ENCODE data around the gene ATG9B. TPM values are rescaled to one million over a fixed set of nuclear protein-coding genes. Genes with fewer than 3 reads are reported as not detected.

Gene ATG9B
- total RNA-seq, 4 donors from 2014 or later, result 0.15 to 0.31 TPM; not detected in 2

DNA sequence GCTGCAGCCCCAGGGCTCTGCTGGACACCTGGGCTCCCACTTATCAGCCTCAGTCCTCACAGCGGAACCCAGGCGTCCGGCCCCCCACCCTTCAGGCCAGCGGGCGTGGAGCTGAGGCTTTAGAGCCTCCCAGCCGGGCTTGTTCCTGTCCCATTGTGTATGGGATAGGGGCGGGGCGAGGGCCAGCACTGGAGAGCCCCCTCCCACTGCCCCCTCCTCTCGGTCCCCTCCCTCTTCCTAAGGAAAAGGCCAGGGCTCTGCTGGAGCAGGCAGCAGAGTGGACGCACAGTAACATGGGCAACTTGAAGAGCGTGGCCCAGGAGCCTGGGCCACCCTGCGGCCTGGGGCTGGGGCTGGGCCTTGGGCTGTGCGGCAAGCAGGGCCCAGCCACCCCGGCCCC lies 30.8 kb downstream of the ATG9B start:
- peak; percentile 46 for ATAC-seq
- no peak for TF ChIP-seq EP300 (IDR thresholded peaks at IDR 0.05)
- no peak for TF ChIP-seq POLR2AphosphoS5 (IDR thresholded peaks at IDR 0.05)
- no peak for TF ChIP-seq POLR2A (IDR thresholded peaks at IDR 0.05)
- TF ChIP-seq CTCF (IDR thresholded peaks at IDR 0.05), result no peak
- H3K27me3 ChIP-seq, result peaks cover 13% of the 10 kb centered on the region
- peaks cover 0 to 15% (median 0%) of the 10 kb centered on the region in 3 donors for H3K9me3 ChIP-seq
- H3K36me3 ChIP-seq, result peaks cover 0 to 2% of the 10 kb centered on the region in 2 donors
- H3K4me3 ChIP-seq, result peak overlapping the region in 1 of 2 donors; percentile 40
- H3K27ac ChIP-seq, result peak overlapping the region in 3 of 4 donors; percentile 53 to 64 (median 54)
- 40% methylated on average over 1 of the region's 14 CpGs; no CpG with 5 or more reads in 1 of the 2 donors for WGBS, 2 donors (ENCODE audit: low coverage in 1 of 2)
- peaks cover 0 to 23% (median 5%) of the 10 kb centered on the region in 3 donors for H3K4me1 ChIP-seq

DNA sequence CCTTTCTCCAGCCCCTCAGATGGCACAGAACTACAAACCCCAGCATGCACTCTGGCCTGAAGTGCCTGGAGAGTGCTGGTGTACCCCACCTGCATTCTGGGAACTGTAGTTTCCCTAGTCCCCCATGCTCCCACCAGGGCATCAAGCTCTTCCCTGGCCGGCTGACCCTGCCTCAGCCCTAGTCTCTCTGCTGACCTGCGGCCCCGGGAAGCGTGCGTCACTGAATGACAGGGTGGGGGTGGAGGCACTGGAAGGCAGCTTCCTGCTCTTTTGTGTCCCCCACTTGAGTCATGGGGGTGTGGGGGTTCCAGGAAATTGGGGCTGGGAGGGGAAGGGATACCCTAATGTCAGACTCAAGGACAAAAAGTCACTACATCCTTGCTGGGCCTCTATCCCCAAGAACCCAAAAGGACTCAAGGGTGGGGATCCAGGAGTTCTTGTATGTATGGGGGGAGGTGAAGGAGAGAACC lies 31.4 kb downstream of the ATG9B start:
- WGBS, 2 donors (ENCODE audit: low coverage in 1 of 2), result 0% methylated on average over 1 of the region's 5 CpGs; no CpG with 5 or more reads in 1 of the 2 donors
- Histone ChIP-seq H3K9me3 (peaks cover 0 to 15% (median 0%) of the 10 kb centered on the region in 3 donors), H3K27me3 (peaks cover 16% of the 10 kb centered on the region), H3K36me3 (no peaks in the 10 kb centered on the region), H3K27ac (peak overlapping the region in 3 of 4 donors; percentile 53 to 64 (median 54)), H3K4me3 (no peak overlapping the region), H3K4me1 (peaks cover 0 to 29% (median 7%) of the 10 kb centered on the region in 3 donors)
- peak; percentile 57 for ATAC-seq
- TF ChIP-seq CTCF (IDR thresholded peaks at IDR 0.05) (no peak), POLR2AphosphoS5 (IDR thresholded peaks at IDR 0.05) (no peak), EP300 (IDR thresholded peaks at IDR 0.05) (no peak), POLR2A (IDR thresholded peaks at IDR 0.05) (no peak)

DNA sequence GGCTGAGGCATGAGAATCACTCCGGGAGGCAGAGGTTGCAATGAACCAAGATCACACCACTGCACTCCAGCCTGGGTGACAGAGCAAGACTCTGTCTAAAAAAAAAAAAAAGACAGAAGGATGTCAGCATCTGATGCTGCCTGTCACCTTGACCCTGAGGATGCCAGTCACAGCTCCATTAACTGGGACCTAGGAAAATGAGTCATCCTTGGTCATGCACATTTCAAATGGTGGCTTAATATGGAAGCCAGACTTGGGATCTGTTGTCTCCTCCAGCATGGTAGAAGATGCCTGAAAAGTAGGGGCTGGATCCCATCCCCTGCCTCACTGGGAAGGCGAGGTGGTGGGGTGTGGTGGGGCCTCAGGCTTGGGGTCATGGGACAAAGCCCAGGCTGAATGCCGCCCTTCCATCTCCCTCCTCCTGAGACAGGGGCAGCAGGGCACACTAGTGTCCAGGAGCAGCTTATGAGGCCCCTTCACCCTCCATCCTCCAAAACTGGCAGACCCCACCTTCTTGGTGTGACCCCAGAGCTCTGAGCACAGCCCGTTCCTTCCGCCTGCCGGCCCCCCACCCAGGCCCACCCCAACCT lies 32.1 kb downstream of the ATG9B start:
- Histone ChIP-seq H3K27ac (peak overlapping the region in 2 of 4 donors; percentile 47 to 62), H3K9me3 (peaks cover 0 to 15% (median 0%) of the 10 kb centered on the region in 3 donors), H3K27me3 (peaks cover 15% of the 10 kb centered on the region), H3K4me3 (no peak overlapping the region), H3K4me1 (peaks cover 0 to 27% (median 7%) of the 10 kb centered on the region in 3 donors), H3K36me3 (no peaks in the 10 kb centered on the region)
- WGBS, 2 donors (ENCODE audit: low coverage in 1 of 2), result 73% methylated on average over 4 of the region's 6 CpGs; no CpG with 5 or more reads in 1 of the 2 donors
- TF ChIP-seq CTCF (IDR thresholded peaks at IDR 0.05) (no peak), POLR2AphosphoS5 (IDR thresholded peaks at IDR 0.05) (no peak), POLR2A (IDR thresholded peaks at IDR 0.05) (no peak), EP300 (IDR thresholded peaks at IDR 0.05) (no peak)
- no peak for ATAC-seq

DNA sequence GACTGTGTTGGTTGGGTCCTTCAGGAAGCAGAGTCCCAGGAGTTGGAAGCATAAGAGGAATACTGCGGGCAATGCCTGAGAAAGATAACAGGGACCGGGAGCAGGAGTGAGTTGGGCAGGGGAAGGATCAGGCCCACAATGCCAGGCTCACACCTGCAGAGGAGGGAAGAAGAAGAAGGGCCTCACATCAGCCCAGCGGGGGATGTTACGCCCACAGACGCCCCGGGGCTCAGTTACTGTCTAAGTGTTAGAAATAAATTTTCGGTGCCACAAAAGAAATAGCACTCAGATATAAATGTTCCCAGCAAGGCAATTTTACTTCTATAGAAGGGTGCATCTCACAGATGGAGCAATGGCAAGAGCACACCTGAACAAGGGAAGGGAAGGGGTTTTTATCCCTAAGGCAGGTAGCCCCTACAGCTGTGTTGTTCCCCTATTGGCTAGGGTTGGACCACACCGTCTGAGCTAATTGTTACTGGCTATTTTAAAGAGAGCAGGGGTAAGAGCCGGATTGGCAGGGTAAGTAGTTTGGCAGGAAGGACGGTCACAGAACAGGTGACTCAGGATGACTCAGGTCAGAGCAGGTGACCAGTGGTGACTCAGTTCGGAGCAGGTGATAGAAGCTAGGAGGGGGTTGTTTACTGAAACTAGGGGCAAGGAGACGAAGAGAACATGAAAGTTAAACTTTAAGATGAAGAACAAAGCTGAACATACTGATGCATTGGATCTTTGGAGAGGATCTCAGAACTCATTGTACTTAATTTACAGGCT lies 33.7 kb downstream of the ATG9B start, which contains the start of gene NOS3:
NOS3 (plus strand) TSS at position 602 of the 771 bp plus-strand sequence. CDS start 2,787 bp downstream, outside the sequence.
- Histone ChIP-seq H3K4me1 (peaks cover 0 to 27% (median 7%) of the 10 kb centered on the region in 3 donors), H3K9me3 (peaks cover 0 to 15% (median 0%) of the 10 kb centered on the region in 3 donors), H3K4me3 (no peak within 1 kb of the TSS), H3K27ac (no peak within 1 kb of the TSS), H3K36me3 (no peaks in the 10 kb centered on the region), H3K27me3 (peaks cover 7% of the 10 kb centered on the region)
- WGBS, 2 donors (ENCODE audit: low coverage in 1 of 2), result 91 to 95% methylated on average over 11 to 12 of the region's 12 CpGs
- no peak for ATAC-seq
- TF ChIP-seq EP300 (IDR thresholded peaks at IDR 0.05) (no peak), CTCF (IDR thresholded peaks at IDR 0.05) (no peak), POLR2AphosphoS5 (IDR thresholded peaks at IDR 0.05) (no peak), POLR2A (IDR thresholded peaks at IDR 0.05) (no peak)

All from gastroesophageal sphincter (tissue), 4 donors.